ENCODE data around the gene CNGB1.

Gene CNGB1

DNA sequence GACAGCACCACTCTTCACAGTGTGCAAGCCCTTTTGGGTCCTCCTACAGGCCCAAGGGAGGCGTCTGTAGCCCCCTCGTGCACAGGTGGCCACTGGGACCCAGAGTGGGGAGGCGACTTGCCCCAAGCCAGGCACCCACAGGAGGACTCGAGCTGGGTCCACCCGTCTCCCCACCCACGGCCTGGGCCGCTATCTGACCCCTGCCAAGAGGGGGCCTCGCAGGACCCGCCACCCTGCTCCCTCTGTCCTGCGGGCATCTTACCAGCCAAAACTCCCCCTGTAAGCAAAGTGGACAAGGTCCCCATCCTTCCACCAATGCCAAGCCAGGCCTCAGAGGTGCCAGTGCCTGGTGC lies 31.1 kb downstream of the CNGB1 start:
- H3K27ac ChIP-seq (ENCODE audit: low read depth, low read length): no peak overlapping the region
- no peaks in the 10 kb centered on the region for H3K27me3 ChIP-seq (ENCODE audit: control insufficient read depth in 5 of 5, insufficient read depth in 4 of 5, low read length in 5 of 5)
- peaks cover 0 to 25% (median 18%) of the 10 kb centered on the region in 5 donors for H3K4me1 ChIP-seq (ENCODE audit: control insufficient read depth in 5 of 5, insufficient read depth in 5 of 5, low read length in 5 of 5)
- no peak overlapping the region for H3K4me3 ChIP-seq (ENCODE audit: low read depth in 1 of 5, low read length in 5 of 5)
- no peaks in the 10 kb centered on the region for H3K9me3 ChIP-seq (ENCODE audit: control insufficient read depth in 5 of 5, low read length in 5 of 5)
- no peaks in the 10 kb centered on the region for H3K36me3 ChIP-seq (ENCODE audit: control insufficient read depth in 5 of 5, insufficient read depth in 5 of 5, low read length in 5 of 5)
- H3K9ac ChIP-seq (ENCODE audit: low read length in 5 of 5): no peak overlapping the region

- Histone ChIP-seq H3K4me3 (ENCODE audit: low read depth in 1 of 5, low read length in 5 of 5) (no peak overlapping the region), H3K27me3 (ENCODE audit: control insufficient read depth in 5 of 5, insufficient read depth in 4 of 5, low read length in 5 of 5) (no peaks in the 10 kb centered on the region), H3K4me1 (ENCODE audit: control insufficient read depth in 5 of 5, insufficient read depth in 5 of 5, low read length in 5 of 5) (peaks cover 0 to 25% (median 18%) of the 10 kb centered on the region in 5 donors), H3K9ac (ENCODE audit: low read length in 5 of 5) (no peak overlapping the region), H3K36me3 (ENCODE audit: control insufficient read depth in 5 of 5, insufficient read depth in 5 of 5, low read length in 5 of 5) (no peaks in the 10 kb centered on the region), H3K9me3 (ENCODE audit: control insufficient read depth in 5 of 5, low read length in 5 of 5) (no peaks in the 10 kb centered on the region), H3K27ac (ENCODE audit: low read depth, low read length) (no peak overlapping the region)
These were observed 31.7 kb downstream of the CNGB1 start for GRCh38 chr16:57938936-57939871.

DNA sequence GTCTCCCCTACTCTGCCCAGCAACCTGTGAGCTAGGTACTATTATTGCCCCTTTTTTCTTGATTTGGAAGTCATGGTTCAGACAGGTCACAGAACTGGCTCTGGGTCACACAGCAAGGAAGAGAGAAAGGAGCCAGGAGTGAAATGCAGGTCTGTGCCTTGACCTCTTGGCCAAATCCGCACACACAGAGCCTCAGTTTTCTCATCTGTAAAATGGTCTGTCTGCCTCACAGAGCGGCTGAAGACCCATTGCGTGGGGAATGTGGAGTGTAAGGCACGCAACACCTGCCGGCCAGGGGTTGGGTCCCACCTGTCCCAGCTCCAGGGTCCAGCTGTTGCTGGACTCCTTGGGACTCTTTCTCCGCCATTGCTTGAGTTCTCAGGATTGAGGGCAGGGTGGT lies 32.4 kb downstream of the CNGB1 start:
- H3K27me3 ChIP-seq (ENCODE audit: control insufficient read depth in 5 of 5, insufficient read depth in 4 of 5, low read length in 5 of 5): no peaks in the 10 kb centered on the region
- no peak overlapping the region for H3K9ac ChIP-seq (ENCODE audit: low read length in 5 of 5)
- H3K4me1 ChIP-seq (ENCODE audit: control insufficient read depth in 5 of 5, insufficient read depth in 5 of 5, low read length in 5 of 5): peaks cover 0 to 25% (median 17%) of the 10 kb centered on the region in 5 donors
- no peak overlapping the region for H3K27ac ChIP-seq (ENCODE audit: low read depth, low read length)
- no peak overlapping the region for H3K4me3 ChIP-seq (ENCODE audit: low read depth in 1 of 5, low read length in 5 of 5)
- no peaks in the 10 kb centered on the region for H3K36me3 ChIP-seq (ENCODE audit: control insufficient read depth in 5 of 5, insufficient read depth in 5 of 5, low read length in 5 of 5)
- no peaks in the 10 kb centered on the region for H3K9me3 ChIP-seq (ENCODE audit: control insufficient read depth in 5 of 5, low read length in 5 of 5)

GRCh38 chr16:57937861-57938260 lies 33.1 kb downstream of the CNGB1 start:
- H3K4me1 ChIP-seq (ENCODE audit: control insufficient read depth in 5 of 5, insufficient read depth in 5 of 5, low read length in 5 of 5): peaks cover 0 to 25% (median 16%) of the 10 kb centered on the region in 5 donors
- H3K4me3 ChIP-seq (ENCODE audit: low read depth in 1 of 5, low read length in 5 of 5): no peak overlapping the region
- H3K9me3 ChIP-seq (ENCODE audit: control insufficient read depth in 5 of 5, low read length in 5 of 5): no peaks in the 10 kb centered on the region
- no peaks in the 10 kb centered on the region for H3K27me3 ChIP-seq (ENCODE audit: control insufficient read depth in 5 of 5, insufficient read depth in 4 of 5, low read length in 5 of 5)
- no peaks in the 10 kb centered on the region for H3K36me3 ChIP-seq (ENCODE audit: control insufficient read depth in 5 of 5, insufficient read depth in 5 of 5, low read length in 5 of 5)
- no peak overlapping the region for H3K9ac ChIP-seq (ENCODE audit: low read length in 5 of 5)
- H3K27ac ChIP-seq (ENCODE audit: low read depth, low read length): no peak overlapping the region

GRCh38 chr16:57935904-57936303 lies 35.0 kb downstream of the CNGB1 start:
- no peaks in the 10 kb centered on the region for H3K36me3 ChIP-seq (ENCODE audit: control insufficient read depth in 5 of 5, insufficient read depth in 5 of 5, low read length in 5 of 5)
- no peaks in the 10 kb centered on the region for H3K27me3 ChIP-seq (ENCODE audit: control insufficient read depth in 5 of 5, insufficient read depth in 4 of 5, low read length in 5 of 5)
- H3K9ac ChIP-seq (ENCODE audit: low read length in 5 of 5): no peak overlapping the region
- H3K4me1 ChIP-seq (ENCODE audit: control insufficient read depth in 5 of 5, insufficient read depth in 5 of 5, low read length in 5 of 5): peaks cover 0 to 22% (median 15%) of the 10 kb centered on the region in 5 donors
- no peaks in the 10 kb centered on the region for H3K9me3 ChIP-seq (ENCODE audit: control insufficient read depth in 5 of 5, low read length in 5 of 5)
- H3K27ac ChIP-seq (ENCODE audit: low read depth, low read length): no peak overlapping the region
- no peak overlapping the region for H3K4me3 ChIP-seq (ENCODE audit: low read depth in 1 of 5, low read length in 5 of 5)

GRCh38 chr16:57930533-57930932 lies 40.4 kb downstream of the CNGB1 start:
- Histone ChIP-seq H3K4me3 (ENCODE audit: low read depth in 1 of 5, low read length in 5 of 5) (no peak overlapping the region), H3K36me3 (ENCODE audit: control insufficient read depth in 5 of 5, insufficient read depth in 5 of 5, low read length in 5 of 5) (no peaks in the 10 kb centered on the region), H3K4me1 (ENCODE audit: control insufficient read depth in 5 of 5, insufficient read depth in 5 of 5, low read length in 5 of 5) (peaks cover 0 to 7% (median 5%) of the 10 kb centered on the region in 5 donors), H3K9me3 (ENCODE audit: control insufficient read depth in 5 of 5, low read length in 5 of 5) (no peaks in the 10 kb centered on the region), H3K27me3 (ENCODE audit: control insufficient read depth in 5 of 5, insufficient read depth in 4 of 5, low read length in 5 of 5) (peaks cover 0 to 4% (median 0%) of the 10 kb centered on the region in 5 donors), H3K9ac (ENCODE audit: low read length in 5 of 5) (no peak overlapping the region), H3K27ac (ENCODE audit: low read depth, low read length) (no peak overlapping the region)

DNA sequence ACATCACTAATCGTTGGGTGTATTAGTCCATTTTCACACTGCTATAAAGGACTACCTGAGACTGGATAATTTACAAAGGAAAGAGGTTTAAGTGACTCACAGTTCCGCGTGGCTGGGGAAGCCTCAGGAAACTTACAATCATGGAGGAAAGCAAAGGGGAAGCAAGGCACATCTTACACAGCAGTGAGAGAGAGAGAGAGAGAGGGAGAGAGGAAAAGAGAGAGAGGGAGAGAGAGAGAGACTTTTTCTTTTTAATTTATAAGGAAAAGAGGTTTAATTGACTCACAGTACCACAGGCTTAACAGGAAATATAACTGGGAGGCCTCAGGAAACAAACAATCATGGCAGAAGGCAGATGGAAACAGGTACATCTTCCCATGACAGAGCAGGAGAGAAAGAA lies 41.7 kb downstream of the CNGB1 start:
- H3K27me3 ChIP-seq (ENCODE audit: control insufficient read depth in 5 of 5, insufficient read depth in 4 of 5, low read length in 5 of 5): peaks cover 0 to 4% (median 0%) of the 10 kb centered on the region in 5 donors
- H3K4me1 ChIP-seq (ENCODE audit: control insufficient read depth in 5 of 5, insufficient read depth in 5 of 5, low read length in 5 of 5): peaks cover 0 to 7% (median 5%) of the 10 kb centered on the region in 5 donors
- no peak overlapping the region for H3K9ac ChIP-seq (ENCODE audit: low read length in 5 of 5)
- no peaks in the 10 kb centered on the region for H3K9me3 ChIP-seq (ENCODE audit: control insufficient read depth in 5 of 5, low read length in 5 of 5)
- no peak overlapping the region for H3K4me3 ChIP-seq (ENCODE audit: low read depth in 1 of 5, low read length in 5 of 5)
- no peaks in the 10 kb centered on the region for H3K36me3 ChIP-seq (ENCODE audit: control insufficient read depth in 5 of 5, insufficient read depth in 5 of 5, low read length in 5 of 5)
- no peak overlapping the region for H3K27ac ChIP-seq (ENCODE audit: low read depth, low read length)

DNA sequence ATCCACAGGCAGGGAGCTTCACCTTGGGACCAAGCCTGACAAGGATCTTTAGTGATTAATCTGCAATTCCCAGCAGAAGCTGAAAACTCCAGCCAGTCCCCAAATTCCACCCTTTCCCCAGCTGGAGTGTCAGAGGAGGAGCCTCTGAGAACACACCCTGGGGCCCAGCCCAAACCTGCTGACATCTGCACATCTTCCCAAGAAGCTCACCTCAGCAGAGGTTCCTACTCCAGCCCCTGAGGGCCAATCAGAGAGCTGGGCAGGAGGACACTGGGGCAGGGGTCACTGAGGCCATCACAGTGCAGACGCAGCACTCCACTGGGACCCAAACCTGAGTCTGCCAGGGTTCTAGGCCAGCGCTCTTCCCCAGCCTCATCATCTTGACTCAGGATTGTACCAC lies 44.9 kb downstream of the CNGB1 start:
- H3K27ac ChIP-seq (ENCODE audit: low read depth, low read length): no peak overlapping the region
- H3K36me3 ChIP-seq (ENCODE audit: control insufficient read depth in 5 of 5, insufficient read depth in 5 of 5, low read length in 5 of 5): no peaks in the 10 kb centered on the region
- H3K9ac ChIP-seq (ENCODE audit: low read length in 5 of 5): no peak overlapping the region
- H3K9me3 ChIP-seq (ENCODE audit: control insufficient read depth in 5 of 5, low read length in 5 of 5): no peaks in the 10 kb centered on the region
- H3K27me3 ChIP-seq (ENCODE audit: control insufficient read depth in 5 of 5, insufficient read depth in 4 of 5, low read length in 5 of 5): peaks cover 0 to 6% (median 0%) of the 10 kb centered on the region in 5 donors
- H3K4me3 ChIP-seq (ENCODE audit: low read depth in 1 of 5, low read length in 5 of 5): no peak overlapping the region
- no peaks in the 10 kb centered on the region for H3K4me1 ChIP-seq (ENCODE audit: control insufficient read depth in 5 of 5, insufficient read depth in 5 of 5, low read length in 5 of 5)

GRCh38 chr16:57925310-57925709 lies 45.6 kb downstream of the CNGB1 start:
- H3K27me3 ChIP-seq (ENCODE audit: control insufficient read depth in 5 of 5, insufficient read depth in 4 of 5, low read length in 5 of 5): peaks cover 0 to 6% (median 0%) of the 10 kb centered on the region in 5 donors
- no peaks in the 10 kb centered on the region for H3K4me1 ChIP-seq (ENCODE audit: control insufficient read depth in 5 of 5, insufficient read depth in 5 of 5, low read length in 5 of 5)
- H3K9ac ChIP-seq (ENCODE audit: low read length in 5 of 5): no peak overlapping the region
- H3K27ac ChIP-seq (ENCODE audit: low read depth, low read length): no peak overlapping the region
- no peaks in the 10 kb centered on the region for H3K9me3 ChIP-seq (ENCODE audit: control insufficient read depth in 5 of 5, low read length in 5 of 5)
- H3K4me3 ChIP-seq (ENCODE audit: low read depth in 1 of 5, low read length in 5 of 5): no peak overlapping the region
- H3K36me3 ChIP-seq (ENCODE audit: control insufficient read depth in 5 of 5, insufficient read depth in 5 of 5, low read length in 5 of 5): no peaks in the 10 kb centered on the region

DNA sequence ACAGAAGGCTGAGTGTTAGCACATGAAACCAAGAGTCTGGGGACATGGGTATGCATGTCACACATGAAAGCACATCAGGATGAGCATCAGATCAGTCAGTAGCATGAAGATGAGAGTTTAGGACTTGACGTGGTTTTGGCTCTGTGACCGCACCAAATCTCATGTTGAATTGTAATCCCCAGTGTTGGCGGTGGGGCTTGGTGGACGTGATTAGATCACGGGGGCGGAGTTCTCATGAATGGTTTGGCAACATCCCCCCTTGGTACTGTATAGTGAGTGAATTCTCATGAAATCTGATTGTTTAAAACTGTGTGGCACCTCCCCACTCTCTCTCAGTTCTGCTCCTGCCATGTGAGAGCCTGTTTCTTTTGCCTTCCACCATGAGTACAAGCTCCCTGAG lies 46.4 kb downstream of the CNGB1 start:
- H3K27me3 ChIP-seq (ENCODE audit: control insufficient read depth in 5 of 5, insufficient read depth in 4 of 5, low read length in 5 of 5): peaks cover 0 to 6% (median 0%) of the 10 kb centered on the region in 5 donors
- H3K36me3 ChIP-seq (ENCODE audit: control insufficient read depth in 5 of 5, insufficient read depth in 5 of 5, low read length in 5 of 5): no peaks in the 10 kb centered on the region

More for the DNA sequence above, 46.4 kb downstream of the CNGB1 start:
- Histone ChIP-seq H3K4me1 (ENCODE audit: control insufficient read depth in 5 of 5, insufficient read depth in 5 of 5, low read length in 5 of 5) (no peaks in the 10 kb centered on the region), H3K9me3 (ENCODE audit: control insufficient read depth in 5 of 5, low read length in 5 of 5) (peaks cover 0 to under 1% (median 0%) of the 10 kb centered on the region in 5 donors), H3K9ac (ENCODE audit: low read length in 5 of 5) (no peak overlapping the region), H3K27ac (ENCODE audit: low read depth, low read length) (no peak overlapping the region), H3K4me3 (ENCODE audit: low read depth in 1 of 5, low read length in 5 of 5) (no peak overlapping the region)

Measured in subcutaneous abdominal adipose tissue (tissue), 5 donors.